Stimulated activated CD8-positive, alpha-beta memory T cell treated with anti-CD3 and anti-CD28 coated beads, Interleukin-7, amount 100 ng/mL, for 24 hours (primary cell): ENCODE measurements around the gene CELSR3.

Experiments
- DNase-seq: peaks from one replicate; pipeline ENCODE4 v3.0.0-alpha.2; 2020; ENCODE audit warnings: low read depth

CELSR3 gene, protein sequence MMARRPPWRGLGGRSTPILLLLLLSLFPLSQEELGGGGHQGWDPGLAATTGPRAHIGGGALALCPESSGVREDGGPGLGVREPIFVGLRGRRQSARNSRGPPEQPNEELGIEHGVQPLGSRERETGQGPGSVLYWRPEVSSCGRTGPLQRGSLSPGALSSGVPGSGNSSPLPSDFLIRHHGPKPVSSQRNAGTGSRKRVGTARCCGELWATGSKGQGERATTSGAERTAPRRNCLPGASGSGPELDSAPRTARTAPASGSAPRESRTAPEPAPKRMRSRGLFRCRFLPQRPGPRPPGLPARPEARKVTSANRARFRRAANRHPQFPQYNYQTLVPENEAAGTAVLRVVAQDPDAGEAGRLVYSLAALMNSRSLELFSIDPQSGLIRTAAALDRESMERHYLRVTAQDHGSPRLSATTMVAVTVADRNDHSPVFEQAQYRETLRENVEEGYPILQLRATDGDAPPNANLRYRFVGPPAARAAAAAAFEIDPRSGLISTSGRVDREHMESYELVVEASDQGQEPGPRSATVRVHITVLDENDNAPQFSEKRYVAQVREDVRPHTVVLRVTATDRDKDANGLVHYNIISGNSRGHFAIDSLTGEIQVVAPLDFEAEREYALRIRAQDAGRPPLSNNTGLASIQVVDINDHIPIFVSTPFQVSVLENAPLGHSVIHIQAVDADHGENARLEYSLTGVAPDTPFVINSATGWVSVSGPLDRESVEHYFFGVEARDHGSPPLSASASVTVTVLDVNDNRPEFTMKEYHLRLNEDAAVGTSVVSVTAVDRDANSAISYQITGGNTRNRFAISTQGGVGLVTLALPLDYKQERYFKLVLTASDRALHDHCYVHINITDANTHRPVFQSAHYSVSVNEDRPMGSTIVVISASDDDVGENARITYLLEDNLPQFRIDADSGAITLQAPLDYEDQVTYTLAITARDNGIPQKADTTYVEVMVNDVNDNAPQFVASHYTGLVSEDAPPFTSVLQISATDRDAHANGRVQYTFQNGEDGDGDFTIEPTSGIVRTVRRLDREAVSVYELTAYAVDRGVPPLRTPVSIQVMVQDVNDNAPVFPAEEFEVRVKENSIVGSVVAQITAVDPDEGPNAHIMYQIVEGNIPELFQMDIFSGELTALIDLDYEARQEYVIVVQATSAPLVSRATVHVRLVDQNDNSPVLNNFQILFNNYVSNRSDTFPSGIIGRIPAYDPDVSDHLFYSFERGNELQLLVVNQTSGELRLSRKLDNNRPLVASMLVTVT (N-terminal part only)

DNA sequence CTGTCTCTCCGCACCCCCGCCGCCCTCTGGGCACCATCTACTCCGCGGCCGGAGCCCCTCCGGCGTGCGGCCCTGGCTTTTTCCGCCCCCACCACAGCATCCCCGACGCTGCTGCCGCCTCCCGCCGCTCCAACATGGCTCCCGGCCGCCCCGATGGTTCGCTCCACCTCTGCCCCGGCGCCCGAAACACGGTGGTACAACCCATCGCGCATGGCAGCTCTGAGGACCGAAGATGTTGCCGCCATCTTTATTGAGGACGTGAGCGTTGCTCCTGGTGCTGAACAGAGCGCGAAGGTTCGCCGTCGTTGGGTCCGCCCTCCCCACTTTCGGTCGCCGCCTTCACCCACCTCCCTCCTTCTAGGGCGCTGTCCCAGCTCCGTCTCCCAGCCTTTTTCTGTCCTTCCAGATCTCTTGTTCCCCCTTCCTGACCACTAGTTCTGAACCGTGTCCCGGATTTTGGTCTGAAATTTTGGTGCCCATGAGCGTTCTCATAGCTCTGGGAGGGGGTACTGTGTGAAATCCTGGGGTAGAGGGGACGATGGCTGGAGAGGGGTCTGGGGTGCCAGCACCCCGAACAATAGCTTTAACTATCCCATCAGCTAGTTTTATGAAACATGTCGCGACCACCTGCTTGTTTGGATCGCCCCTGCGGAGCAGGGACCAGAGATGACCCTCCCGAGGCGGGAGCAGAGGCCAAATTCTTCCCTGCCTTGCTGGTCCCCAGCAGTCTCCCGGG lies at the start of gene CELSR3:
Gene CELSR3 (minus strand): TSS at position 134 of the 736 bp plus-strand sequence. CDS start 252 bp downstream, outside the sequence.
- DNase-seq: no peak

DNA sequence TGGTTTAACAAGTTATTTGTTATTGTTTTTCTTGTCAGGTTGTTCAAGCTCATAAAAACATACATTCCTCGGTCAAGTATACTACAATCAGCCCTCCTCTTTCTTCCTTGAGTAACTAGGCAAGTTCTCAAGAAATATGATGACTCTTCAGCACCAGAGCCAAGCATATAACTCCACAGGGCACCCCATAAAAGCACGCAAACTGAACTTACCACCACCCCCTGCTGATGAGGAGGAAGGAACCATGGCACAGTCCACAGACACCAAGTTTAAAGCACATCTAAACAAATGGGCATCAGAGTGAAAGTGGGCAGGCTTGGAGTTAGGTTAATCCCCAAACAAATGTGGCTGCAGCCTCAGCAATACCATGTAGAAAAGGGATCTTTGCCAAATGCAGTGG lies 49.0 kb upstream of the CELSR3 start:
- DNase-seq: no peak

DNA sequence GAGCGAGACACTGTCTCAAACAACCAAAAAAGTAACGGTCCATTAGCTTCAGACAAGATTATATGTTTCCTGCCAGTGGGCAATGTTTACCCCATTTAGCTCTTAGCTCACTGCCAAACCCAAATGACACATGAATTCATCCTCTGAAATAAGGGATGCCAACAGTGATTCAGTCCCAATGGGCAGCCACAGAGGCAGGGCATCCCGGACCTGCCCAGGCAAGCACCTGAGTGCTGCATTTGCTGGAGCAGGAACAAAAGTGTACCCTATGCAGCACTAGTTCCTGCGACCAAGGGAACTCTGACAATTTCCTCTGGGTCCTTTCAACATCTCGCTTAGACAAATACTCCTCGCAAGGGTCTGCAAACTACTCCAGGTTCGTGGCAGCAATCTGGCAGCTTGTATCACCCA lies 46.4 kb upstream of the CELSR3 start:
- DNase-seq: no peak

DNA sequence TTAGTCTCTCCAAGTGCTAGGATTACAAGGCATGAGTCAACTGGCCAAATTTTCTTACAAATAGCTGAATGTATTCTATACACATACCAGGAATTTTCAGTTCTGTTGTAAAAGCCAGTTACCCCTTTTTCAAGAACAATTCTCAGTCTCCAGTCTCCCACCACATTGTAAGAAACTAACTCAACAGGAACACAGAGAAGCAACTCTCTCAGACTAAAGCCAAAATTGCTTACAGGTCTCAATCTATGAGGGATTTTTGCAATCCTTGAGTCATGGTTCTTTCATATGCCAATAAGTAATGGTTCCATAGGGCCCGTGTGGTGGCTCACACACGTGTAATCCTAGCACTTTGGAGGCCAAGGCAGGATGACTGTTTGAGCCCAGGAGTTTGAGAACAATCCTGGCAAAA lies 45.8 kb upstream of the CELSR3 start:
- DNase-seq: no peak

DNA sequence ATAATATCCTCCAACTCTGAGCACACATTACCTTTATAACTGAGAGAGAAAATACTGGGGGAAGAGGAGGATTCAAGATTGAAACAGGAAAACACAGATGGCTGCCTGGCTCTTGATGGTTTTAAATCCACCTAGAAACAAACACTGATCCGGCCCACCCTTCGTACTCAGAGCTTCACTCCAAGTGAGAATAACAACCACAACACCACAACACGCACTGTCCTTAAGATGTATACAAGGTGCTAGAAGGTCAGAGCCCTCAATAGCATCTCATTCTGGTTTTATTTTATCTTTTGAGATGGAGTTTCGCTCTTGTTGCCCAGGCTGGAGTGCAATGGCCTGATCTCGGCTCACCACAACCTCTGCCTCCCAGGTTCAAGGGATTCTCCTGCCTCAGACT lies 44.5 kb upstream of the CELSR3 start:
- DNase-seq: no peak

DNA sequence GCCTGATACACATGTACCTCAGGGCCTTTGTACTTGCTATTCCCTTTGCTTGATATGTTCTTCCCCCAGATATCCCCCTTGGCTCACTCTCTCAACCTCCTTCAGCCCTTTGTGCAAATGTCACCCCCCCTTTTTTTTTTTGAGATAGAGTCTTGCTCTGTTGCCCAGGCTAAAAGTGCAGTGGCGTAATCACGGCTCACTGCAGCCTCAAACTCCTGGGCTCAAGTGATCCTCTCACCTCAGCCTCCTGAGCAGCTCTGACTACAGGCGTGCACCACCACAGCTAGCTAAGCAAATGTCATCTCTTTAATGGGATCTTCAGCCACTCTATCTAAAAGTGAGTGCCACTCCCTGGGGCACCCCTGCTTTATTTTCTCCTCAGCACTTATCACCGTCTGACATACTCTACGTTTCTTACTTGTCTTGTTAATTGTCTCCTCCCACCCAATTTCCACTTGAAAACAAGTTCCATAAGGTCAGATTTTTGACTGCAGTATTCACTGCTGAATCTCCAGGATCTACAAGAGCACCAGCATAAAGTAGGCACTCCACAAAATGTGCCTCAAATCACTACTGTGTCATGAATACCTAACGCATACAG lies 39.7 kb upstream of the CELSR3 start:
- DNase-seq: no peak

DNA sequence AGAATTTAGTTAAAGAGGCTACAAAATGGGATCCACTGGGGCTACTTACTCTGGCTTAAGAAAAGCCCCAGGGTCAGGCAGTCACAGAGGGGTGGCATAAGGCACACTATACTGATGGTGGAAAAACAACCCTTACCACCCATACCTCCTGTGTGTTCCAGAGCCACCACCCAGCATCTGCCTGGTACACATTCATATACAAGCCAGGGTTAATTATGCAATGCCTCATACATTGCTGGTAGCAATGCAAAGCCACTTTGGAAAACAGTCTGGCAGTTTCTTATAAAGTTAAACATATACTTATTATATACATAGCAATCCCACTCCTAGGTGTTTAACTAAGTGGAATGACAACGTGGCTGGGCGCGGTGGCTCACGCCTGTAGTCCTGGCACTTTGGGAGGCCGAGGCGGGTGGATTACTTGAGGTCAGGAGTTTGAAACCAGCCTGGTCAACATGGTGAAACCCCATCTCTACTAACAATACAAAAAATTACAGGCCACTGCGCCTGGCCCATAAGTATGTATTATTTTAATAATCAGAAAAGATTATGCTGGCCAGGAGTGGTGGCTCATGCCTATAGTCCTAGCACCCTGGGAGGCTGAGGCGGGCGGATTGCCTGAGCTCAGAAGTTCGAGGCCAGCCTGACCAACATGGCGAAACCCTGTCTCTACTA lies 38.2 kb upstream of the CELSR3 start:
- DNase-seq: no peak

DNA sequence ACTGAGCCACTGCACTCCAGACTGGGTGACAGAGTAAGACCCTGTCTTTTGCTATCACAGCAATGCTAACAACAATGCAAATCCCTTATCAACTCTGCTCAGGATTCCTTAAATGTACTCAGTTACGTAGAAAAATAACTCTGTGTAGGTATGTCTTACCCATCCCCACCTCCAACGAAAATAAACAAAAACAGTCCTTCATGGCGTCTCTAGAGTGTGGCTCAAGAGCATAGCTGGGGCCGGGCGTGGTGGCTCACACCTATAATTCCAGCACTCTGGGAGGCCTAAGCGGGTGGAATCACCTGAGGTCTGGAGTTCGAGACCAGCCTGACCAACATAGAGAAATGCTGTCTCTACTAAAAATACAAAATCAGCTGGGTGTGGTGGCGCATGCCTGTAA lies 36.2 kb upstream of the CELSR3 start:
- DNase-seq: no peak

DNA sequence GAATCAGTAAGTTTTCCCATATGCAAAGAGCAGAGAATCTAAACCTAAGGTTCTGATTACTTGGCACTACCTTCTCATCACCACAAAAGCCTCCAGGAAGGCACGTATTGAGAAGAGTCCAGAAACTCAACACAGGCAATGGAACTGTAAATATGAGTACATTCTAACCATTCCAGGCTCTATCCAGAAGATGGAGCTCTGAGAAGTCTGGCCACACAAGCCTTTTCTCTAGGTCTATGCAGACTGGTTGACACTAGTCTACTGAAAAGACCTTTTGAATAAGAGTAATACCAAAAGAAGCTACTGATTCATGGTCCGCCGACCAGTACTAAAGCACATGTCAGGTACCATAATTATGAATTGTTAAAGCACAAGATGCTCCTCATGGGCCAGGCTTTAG lies 35.3 kb upstream of the CELSR3 start:
- no peak for DNase-seq

DNA sequence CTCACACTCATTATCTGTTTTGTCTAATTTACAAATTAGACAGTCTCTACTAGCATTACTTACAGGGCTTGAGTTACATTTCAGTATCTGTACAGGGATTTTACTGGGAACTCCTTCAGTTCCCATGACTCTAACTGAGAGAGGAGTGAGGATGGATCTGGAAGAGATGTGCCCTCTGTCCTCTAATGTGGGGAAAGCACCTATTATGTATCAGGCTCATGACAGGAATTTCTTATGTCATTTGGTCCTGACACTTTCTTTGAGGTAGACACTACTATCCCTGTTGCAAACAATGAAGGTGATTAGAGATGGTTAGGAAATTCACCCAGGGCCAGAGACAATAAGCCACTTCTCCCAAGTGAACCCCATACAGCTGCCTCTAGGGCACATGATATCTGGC lies 33.9 kb upstream of the CELSR3 start:
- no peak for DNase-seq

DNA sequence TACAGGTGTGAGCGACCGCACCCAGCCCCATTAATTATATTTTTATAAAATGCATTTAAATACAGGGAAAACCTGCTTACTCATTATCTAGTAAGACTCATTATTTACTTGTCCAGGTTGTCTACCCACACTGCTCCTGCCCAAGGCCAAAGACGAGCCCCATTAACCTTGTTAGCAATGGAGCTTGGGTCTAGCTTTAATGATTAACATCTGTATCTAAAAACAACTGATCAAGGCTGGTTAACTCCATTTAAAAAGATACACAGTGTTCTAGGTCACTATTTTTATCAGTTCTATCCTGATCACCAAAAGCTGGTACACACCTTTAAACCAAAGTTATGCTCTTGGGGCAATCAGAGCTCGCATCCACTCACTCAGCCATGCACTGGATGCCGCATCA lies 33.5 kb upstream of the CELSR3 start:
- DNase-seq: no peak

DNA sequence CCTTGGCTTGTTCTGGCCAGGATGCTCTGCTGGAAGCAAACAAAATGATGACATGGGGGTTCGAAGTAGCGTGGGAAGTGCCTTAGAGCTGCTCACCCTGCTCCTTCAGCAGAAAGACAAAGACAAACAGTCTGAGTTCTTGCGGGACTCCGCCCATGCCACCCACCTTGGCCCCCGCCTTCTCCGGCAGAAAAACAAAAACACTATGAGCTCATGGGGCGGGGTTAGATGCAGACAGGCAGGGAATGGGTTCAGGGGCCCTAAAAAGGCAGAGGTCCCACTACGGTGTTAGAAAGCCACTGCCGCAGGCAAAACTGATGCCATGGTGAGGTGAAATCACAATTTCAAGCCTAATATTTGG lies 32.7 kb upstream of the CELSR3 start:
- DNase-seq: no peak

DNA sequence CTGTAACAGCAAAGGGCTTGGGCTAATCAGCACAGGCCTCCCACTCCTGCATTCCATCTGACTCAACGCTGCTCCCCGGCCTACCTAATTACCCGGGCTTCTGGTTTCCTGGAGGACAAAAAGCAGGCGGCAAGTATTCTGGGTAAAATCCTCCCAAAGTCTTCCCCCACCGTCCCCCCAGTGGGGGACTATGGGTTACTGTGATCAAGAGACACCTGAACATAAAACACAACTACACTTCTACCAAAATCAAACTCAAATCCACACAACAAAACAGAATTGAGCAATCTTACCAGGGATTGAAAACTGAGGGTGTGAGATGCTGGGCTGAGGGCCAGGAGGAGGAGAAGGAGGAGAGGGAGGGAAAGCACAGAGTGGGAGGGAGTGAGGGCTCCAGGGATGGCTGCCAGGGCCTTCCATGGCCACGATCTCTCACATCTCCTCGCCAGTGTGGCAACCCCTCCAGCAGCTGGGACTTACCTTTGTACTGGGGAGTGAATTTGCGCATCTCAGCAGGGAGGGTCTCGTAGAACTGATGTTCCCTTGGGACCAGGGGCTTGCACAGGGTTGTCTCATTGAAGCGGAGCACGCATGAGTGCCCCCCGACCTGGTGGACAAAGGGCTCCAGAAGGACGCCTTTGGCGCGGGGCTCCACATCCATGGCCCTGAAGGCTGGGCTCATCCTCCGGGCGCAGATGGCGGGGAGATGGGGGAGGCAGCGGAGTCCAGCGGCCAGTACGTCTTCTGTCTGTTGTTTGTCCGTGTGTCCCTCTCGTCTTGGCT lies 32.1 kb upstream of the CELSR3 start:
- no peak for DNase-seq

DNA sequence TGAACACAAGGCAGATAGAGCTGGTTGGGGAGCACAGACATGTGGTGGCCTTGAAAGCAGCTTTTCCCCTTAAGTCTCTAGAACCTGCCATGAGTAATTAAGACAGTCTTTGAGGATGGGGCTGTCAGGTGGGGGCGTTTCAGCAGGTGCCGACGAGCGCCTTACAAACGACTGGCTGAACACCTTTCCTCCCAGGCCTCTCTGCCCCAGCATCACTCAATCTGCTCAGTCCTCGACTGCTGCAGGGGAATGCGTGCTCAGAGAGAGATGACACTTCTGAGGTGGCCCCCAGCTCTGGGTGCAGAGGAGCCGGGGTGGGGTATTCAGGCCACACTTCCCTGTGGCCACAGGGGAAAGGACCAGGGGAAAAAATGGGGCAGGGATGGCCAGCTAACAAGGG lies 31.1 kb upstream of the CELSR3 start:
- DNase-seq: no peak

DNA sequence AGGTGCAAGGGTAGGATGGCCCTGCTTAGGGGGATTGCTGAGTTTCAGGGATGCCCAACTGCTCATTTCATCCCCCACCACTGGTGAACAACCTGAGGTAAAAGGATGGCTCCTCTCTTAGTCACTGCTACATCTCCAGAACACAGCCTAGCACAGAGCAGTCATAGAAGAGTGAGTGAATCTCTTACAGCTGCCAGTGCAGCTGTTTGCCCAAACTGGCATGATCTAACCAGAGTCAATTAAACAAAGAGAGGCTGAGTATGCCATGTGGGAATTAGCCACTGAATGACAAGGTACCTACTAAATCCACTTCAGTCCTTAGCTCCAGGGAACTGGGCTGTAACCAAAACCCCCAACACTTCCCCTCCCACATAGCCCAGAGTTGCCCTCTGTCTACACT lies 29.9 kb upstream of the CELSR3 start:
- no peak for DNase-seq

DNA sequence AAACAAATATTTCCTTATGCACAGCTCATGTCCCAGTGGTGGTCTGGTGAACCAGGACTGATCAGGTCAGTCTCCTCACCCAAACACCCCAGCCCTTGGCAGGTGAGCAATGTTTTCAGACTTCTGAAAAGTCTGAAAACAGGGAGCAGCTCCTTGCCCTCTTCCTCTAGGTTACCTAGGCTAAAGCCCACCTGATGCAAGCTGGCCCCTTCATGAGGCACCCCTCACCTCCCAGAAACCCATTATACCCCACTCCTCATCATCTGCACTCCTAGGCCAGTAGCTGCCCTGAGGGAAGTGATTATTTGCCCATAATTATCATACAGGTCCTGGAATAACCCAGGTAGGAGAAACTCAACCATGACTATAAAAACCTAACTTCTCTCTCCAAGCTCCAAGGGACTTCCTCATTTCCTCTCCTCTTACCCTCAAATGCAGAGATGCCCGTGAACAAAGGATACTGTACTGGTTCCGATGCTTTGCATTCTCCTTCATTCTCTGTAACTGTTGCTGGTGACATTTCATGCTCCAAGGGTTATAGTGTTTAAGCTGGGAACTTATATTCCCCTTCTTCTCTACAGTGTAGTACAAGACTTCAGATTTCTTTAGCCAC lies 28.3 kb upstream of the CELSR3 start:
- DNase-seq: no peak

DNA sequence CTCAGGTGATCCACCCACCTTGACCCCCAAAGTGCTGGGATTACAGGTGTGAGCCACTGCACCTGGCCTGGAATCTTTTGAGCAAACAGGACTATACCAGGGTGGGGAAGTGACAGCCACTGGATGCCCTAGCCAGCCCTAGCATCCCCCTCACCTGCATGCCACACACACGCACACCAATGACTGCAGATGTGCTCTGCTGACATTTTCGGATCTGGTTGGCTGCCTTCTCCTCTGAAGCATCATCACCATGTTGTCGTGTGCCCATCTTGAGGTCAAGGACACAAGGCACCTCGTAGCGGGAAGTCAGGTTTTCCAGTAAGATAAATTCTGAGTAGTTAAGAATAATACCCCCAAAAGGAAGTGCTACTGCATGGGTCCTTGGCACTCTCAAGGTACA lies 26.7 kb upstream of the CELSR3 start:
- DNase-seq: no peak

DNA sequence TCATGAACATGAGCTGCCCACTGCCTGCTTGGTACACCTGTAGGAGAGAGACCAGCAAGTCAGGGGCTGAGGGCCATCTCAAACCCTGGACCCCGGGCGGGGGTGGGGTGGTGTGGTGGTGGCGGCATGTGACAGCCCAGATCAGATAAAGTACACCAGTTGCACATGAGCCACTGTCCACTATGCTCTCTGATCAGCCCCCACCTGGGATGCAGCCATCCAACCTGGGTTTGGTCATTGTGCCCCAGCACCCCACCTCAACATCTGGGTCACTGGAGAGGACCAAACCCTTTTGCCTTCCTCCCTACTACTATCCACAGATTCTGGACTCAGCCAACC lies 26.0 kb upstream of the CELSR3 start:
- DNase-seq: no peak

DNA sequence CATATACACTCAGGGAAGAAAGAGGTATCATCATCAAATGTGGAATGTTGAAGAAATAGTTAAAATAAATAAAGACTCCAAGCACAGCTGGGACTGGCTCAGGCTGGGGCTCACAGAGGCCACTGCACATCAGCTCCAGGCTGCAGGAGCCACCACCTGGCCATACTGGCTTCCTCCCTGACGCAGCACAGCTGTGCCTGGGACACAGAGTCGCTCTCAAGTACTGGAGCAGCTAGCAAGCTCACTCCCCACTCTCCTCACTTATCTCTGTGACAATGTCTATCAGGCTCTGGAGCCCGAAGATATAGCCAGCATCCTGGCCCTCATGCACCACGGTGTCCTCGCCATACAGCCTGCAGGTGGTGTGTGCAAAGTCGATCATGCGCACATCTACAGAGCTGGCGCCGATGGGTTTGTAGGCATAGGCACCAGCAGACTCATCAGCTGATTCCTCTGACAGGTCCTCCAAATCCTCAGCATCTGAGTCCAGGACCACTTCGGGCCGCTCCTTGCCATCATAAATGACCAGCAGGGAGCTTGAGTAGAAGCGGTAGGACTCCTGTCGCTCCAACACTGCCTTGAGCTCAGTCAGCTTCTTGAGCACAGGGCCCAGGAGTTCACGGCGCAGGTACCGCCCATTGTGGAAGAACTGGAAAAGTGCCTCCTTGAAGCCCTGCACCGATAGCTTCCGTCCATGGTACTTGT lies 25.5 kb upstream of the CELSR3 start:
- DNase-seq: no peak
